GM19372 (cell line): ENCODE data around the gene ZNF423.

ENCODE experiments used
- ATAC-seq: cut with Tn5 transposase; IDR thresholded peaks from one replicate; pipeline ENCODE4 v1.9.1; 2021; ENCODE audit warnings: mild to moderate bottlenecking, low read depth, moderate library complexity; ENCODE audit not compliant: unreplicated experiment

ZNF423 gene

DNA sequence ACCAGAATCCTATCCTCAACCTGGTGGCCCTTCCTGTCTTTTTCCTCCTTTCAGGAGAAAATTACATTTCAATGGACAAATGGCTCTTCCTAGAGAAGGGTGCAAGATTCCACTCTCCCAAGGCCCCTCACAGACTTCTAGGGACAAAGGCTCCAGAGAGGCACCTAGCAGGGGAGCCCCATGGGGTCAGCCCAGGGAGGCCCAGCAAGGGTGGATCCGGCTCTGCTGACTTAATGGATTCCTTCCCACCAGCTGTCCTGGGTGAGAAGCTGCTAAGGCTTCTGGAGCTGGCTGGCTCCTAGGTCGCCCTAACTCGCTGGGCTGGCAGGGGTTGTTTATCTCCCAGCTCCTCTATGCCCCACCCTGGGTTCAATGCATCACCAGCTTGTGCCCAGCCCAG, 152.4 kb downstream of the ZNF423 start:
- ATAC-seq = no peak

DNA sequence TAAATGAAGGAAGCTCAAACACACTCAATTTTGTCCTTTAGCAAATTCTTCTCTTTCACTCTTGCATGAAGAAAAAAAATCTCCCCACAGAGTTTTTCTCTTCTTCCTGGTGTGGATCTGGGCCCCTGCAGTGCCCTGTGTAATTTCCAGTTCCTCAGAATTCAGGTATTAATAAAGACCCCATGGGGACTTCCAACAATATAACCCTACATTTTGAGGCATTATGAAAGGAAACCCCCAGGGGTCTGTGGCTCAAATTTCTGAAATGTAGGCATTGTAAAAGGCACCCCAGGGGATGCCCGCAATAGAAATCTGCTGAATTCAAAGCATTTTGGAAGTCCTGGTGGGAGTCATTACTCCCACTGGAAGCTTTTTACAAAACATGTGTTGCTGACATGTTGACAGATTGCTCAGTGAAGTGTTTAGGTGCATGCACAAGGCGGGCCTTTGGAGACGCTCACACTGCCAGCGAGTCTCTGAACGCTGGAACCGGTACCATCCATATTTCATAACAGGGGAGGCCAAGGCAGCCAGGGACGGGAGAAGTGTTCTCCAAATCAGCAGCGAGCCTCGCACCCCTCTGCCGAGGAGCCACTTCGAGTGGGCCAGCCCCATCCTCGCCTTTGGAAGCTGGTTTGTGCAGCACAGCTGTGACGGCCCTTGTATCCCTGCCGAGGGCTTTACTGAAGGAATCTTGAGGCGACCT, 154.0 kb downstream of the ZNF423 start:
- ATAC-seq = no peak

DNA sequence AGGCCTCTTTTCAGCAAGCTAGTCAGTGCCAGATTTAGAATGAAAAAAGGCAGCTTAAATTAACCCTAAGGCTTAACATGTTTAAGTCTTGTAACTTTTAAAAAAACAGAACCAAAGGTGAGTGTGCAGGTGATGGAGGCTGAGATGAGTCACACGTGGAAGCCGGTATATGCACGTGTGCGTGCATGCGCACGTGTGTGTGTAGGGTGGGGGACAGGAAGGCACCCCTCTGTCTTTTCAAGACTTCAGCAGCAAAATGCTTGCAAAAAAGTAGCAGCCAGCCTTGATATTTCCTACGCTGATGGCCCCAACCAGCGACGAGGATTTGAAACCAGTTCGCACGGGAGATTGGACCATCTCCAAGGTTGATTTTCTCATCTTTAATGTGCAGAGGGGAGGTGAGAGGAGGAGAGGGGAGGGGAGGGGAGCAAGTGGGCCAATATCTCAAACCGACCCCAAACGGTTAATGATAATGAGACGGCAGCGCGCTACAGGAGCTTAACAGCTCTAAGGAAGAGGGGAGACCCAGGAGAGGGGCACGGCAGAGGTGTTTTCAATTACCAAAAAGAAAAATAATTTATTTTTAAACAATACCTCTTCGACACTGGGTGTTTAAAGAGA, 154.7 kb downstream of the ZNF423 start:
- no peak for ATAC-seq

DNA sequence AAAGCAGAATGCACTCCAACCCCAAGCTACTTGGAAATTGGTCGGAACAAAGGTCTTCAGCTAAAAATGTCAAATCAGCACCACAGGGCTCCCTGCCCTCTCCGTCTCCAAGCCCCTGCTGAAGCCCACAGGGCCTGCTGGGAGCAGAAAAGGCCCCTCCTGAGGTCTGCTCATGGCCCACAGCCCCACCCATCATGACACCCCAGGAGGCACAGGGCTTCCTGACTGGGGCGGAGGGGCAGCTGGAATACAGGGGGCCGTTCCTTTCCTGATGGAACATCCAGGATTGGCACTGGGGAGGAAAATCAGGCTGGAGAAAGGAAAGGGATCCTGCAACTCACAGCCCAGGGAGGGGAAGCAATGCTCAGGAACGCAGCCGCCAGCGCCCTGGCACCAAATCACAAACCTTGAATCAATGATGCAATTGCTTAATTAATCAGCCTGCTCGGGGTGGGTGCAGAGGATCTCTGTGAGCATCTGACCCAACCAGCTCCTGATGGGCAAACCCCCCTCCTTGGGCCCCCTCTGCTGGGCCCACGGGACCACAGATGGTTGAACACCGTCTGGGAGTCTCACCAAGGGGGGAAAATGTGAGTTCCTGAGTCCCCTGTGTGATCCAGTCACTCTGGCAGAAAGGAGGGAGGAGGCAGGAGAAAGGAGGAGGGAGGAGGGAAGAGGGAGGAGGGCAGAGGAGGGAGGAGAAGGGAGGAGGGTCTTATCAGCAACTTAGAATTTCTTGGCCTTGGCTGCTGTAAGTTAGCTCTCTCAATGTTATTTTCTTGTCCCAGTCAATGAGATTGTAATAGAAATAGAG, 155.5 kb downstream of the ZNF423 start:
- ATAC-seq = no peak

DNA sequence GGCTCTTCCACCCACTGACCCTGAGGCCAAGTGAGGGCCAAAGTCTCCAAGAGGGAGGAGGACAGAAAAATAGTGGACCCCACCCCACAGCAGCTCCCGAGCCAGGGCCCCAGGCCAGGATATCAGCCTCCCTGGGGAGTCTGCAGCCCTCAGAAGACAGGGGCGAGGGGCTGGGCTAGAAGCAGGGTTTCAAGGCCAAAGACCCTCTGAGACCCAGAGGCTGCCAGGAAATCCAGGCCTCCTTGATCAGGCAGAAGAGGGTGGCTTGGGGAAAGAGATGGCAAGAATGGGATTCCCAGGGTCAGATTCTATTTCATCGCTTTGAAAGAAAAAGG, 156.1 kb downstream of the ZNF423 start:
- no peak for ATAC-seq

DNA sequence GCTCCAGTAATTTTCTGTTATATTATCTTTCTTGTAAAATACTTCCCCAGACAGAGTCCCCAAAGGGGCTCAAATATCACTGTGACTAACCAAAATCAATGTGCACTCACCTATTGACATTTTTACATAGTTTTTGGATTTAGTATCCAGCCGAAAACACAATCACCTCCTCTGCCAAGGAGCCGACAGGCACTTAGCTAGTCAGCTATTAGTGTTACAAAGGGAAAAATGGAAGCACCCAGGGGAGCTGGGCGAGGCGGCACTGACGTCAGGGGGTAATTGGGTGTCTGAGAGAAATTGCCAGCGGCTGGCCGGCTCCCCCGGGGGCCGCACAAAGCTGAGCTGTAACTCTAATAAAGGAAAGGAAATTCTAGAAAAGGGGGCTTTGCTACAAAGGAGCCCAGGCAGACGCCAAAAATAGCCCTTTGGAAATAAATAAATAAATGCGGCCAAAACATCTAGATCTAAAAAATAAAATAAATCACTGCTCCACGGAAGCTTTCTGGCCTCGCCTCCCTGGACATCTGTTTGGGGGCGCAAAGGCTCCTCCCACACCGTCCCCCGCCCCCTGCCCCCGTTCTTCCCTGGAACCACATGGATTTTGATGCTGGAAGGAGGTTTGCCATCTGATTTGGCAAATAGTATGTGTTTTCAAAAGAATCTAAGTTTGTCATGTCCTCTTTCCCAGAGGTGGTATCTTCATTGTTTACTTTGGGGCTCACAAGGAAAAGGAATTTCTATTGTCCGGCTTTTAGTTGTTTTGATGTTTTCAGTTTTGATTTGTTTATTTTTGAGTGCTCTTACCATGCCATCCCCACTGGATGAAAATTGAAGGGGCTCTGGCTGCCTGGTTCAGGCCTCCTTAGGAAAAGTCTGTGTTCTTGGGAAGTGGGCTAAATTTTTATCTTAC, 156.7 kb downstream of the ZNF423 start:
- ATAC-seq = no peak

DNA sequence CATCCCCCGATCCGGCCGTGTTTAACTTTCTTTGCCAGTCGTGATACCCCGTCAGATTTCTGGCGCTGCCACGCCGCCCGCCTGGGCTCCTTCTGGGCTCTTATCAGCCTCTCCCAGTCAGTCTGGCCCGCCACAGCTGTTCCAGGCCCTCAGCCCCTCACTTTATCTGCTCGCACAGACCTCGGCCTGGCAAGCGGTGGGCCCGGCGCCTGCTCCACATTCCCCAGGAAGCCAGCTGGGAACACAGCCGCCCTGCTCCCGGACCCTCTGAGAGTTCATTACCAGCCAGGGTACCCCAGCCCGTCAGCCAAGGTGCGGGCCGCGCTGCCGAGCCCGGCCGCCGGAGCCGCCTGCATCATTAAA, 157.5 kb downstream of the ZNF423 start:
- no peak for ATAC-seq

DNA sequence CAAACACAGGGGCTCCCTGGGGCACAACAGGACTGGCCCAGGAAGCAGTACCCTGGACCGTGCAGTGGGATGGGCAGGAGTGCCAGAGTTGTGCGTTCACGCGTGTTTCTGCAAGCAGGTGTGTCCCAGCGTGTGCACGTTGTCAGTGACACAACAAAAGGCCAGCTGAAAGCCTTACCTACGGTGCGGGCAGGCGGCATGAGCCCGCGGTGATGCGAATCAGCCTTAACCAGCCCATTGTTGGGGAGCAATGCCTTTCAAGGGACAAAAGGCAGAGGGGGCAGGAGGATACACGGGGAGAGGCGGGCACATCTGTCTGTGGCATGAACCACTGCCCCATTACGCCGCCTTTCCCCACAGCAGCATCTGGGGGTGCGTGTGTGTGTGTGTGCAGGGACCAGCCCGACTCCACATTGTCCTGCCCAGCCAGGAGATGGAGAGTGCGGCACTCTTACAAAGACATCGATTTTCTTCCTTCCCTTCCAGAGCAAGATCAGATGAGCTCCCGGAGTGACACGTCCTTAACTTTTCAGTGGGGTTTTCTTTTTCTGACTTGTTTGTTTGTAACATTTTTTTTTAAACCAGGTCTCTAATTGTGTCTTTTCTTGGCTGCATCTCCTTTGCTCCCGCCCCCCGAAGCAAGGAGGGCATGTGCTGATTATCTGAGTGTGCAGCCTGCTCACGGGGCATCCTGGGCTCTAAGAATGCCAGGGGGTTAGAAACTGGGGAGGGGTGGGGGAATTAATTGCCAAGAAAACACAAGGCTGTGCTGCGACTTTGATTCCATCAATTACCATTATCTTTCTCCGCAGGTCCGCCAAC, 158.1 kb downstream of the ZNF423 start:
- no peak for ATAC-seq

DNA sequence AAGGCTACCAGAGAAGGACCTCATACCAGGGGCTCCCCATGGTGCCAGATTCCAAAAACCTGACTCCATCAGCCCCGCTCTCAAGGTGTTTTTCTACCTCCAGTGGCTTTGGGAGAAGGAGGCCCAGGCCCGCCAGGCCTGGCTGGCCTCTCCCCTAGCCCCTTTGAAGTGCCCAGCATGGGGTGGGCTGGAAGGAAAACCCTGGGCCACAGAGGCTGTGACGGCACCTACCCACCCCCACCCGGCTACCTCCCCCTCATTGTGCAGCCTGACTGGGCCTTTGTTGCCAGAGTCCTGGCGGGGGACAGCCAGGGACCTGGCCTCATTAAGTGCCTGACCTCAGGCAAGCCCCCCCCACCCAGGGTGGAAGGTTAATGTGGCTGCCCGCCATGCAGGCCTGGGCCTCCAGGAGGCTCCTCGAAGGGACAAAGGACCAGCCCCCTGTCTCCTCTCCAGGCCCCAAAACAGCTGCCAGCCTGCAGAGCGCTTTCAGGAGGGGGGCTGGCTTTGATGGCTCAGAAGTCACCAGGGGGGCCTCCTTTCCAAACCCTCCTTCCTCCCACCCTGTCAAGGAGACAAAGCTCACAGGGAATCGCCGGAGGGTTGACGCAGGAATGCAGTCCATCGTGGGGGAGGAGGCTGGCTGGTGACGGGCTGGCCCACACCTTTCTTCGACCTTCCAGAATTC, 159.4 kb downstream of the ZNF423 start:
- no peak for ATAC-seq

DNA sequence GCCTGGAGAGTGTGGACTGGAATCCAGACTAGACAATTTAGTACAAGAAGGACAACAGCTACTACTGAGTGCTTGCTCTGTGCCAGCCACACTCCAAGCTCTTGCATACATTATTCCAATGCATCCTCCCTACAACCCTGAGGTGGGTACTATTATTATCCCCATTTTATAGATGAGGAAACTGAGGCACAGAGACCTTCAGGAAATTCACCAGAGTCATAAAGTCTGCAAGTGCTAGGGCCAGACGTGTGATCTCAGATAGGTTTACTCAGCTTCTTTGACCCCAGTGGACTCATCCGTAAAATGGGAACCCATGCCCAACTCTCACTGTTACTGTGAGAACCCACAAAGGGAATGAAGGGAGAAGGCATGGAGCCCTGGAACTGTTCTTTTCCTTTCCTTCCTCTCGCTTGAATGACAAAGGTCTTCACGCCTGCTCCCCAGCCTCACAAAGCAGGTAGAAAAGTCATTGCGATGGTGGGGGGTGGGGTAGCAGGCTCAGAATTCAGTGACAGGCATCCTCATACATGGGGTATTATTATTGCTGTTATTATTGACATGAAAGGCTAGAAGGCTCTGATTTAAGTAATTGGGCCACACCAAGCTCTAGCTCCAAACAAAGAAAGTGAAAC, 160.0 kb downstream of the ZNF423 start:
- no peak for ATAC-seq

DNA sequence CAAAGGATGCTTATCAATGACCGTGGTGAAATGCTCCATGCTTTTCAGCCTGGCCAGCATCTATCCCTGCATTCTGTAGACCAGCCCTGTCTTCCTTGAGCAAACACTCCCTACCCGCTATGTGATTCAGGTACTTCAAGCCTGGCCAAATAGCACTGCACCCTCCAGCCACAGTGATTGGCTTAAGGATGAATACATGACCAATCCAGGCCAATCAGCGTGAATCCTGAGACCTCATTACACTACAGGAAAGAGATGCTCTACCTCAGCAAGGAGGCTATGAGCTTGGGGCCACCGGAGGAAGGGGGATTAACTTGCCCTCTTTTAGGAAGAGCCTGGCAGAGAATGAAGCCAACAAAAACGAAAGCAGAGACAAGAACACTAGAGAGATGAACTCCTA, 162.5 kb downstream of the ZNF423 start:
- ATAC-seq = no peak

DNA sequence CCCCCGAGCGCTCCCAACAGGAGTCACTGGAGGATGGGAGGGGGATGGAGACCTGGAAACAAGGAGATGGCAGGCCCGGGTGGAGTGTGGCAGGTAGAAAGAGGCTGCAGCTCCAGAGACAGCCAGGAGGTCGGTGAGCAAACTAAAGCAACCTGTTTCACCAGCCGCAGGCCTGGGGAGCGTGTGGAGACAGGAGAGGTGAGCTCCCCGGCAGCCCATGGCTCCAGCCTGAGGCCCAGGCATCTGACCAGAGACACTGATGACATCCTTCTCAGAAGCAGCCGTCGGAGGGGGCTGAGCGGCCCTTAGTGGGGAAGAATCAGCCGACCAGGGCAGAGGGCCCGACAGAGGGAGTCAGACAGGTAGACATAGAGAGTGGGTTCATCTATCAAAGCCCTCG, 165.1 kb downstream of the ZNF423 start:
- ATAC-seq = no peak

DNA sequence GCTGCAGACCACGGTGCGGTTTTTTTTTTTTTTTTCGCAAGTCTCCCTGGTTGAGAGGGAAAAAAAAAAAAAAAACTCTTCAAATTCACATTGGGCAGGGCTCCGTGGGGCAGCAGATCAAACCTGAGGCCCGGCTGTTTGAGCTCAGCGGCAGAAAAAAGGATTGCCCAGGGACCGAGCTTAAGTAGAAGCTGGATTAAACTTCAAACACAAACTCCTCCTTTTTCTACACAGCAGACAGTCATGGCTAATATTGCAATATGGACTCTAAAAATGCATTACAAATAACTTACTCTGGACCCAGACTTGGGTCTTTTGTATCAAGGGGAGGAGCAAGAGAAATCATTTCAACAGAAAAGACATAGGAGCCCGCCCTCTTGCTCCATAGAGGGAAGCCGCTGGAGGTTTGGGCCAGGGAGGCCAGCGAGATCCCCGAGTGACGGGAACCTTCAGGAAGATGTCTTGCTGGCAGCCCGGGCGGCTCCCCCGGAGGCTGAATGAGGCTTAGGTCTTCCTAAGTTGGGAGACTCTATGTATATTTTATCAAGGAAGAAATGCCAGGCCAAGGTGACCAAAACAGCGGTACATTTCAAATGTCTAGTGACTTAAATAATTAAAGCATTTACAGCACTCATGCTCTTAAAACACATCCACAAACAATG, 167.7 kb downstream of the ZNF423 start:
- ATAC-seq = no peak

DNA sequence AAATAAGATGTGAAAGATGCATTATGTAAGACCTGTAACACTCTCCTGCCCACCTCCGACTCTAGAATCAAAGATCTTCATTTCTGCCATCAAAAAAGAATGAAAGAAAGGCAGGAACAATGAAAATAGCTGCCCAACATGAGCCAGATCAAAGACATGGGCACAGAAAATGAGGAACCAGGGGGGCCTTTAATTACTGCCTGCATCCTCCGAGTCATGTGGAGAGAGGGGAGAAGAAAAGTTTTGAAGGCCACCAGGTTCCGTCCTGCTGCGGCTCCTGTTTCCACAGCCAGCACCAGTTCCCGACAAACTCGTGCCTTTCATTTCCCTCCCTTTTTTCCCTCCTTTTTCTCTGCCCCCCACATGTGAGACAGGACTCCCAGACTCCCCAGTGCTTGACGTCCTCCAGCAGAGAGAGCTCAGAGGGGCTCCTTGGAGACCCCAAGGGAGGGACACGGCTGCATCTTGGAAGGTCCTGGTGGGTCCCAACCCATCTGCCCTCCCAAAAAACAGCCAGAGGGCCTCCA, 168.4 kb downstream of the ZNF423 start:
- ATAC-seq = no peak

DNA sequence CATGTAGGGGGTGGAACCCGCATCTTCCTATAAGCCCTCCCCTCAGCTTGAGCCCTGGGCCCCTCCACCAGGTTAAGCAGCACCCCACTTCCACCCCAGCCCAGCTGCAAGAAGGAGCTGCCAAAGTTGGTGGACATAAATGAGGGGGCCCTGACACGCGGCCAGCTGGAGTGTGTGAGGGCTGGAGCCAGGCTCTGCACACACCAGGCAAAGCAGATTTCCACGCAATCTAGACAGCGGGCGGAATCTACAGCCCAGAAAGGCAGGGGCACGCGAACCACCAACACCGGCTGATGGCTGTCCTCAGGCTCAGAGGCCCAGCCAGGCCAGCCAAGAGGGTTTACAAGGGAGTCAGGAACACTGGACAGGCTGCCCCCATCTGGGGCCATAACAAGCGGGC, 171.2 kb downstream of the ZNF423 start:
- ATAC-seq = no peak

DNA sequence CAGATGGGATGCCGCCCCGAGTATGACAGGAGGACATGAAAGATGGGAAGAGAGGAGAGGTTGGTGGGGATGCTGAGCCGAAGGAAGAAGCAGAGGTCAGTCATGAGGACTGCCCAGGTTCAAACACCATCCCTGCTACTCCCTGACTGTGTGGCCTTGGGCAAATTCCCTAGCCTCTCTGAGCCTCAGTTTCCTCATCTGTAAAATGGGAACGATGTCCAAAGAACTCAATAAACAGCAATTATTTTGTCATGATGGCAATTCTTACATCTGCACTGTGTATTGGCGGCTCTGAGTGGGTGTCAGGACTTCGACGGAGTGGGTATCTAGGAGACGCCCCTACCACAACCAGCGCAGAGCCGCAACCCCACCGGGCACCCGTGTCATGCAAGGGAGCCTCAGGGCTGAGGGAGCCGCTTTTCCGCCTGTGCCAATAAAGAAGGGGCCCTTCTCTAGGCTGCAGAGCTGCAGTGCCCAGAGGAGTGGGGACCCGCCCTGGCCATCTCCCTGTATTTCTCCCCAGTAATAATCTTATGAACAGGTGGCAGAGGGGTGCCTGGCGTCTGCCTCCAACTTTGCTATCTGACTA, 173.2 kb downstream of the ZNF423 start:
- ATAC-seq = no peak

DNA sequence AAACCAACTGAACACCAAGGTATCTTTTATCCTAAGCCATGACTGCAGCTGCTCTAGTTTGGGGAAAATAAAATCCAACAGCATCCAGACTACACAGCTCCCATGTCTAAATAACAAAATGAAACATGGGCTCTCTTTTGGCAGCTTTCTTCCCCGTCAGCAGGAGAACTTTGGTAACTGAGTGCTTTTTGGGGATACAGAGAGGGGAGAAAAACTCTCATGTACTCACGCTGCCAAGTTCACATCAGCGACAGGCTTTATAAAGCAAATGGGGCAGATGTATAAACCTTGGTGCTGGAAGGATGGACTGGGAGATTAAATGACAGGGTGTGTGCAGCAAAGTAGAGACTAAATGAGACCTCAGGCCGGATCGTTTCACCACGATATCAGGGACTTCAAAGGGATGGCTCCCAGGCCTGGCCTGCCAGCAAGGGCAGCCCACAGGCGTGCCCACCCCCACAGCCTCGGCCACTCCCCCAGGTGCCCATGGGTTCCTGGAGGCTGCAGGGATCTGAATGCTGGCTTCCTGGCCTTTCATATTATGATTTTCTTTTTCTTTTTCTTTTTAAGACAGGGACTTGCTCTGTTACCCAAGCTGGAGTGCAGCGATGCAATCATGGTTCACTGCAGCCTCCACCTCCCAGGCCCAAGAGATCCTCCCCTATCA, 174.6 kb downstream of the ZNF423 start:
- no peak for ATAC-seq
